Suprapubic skin (tissue), 4 donors: Measurements from ENCODE around the gene CLCN6. TPM values are rescaled to one million over a fixed set of nuclear protein-coding genes. Genes with fewer than 3 reads are reported as not detected.
A peak's percentile ranks its signal among the peaks of the same experiment; 100 is the strongest.
"Not testable (repeated sequence)": the region's sequence is repeated elsewhere in the genome, so short reads cannot be mapped to it uniquely, and the experiment has no call there.

ENCODE experiments used
- DNase-seq, 2 donors: peaks; one replicate each; pipeline ENCODE4 v3.0.0-alpha.2; 2019; ENCODE audit warnings: low spot score in 2 of 2
- H3K27ac ChIP-seq: fragments of 200-600 bp; sonication (generic); one replicate; pipeline ENCODE4 v1.5.1; 2019
- H3K27me3 ChIP-seq: fragments of 200-600 bp; sonication (generic); one replicate; pipeline ENCODE4 v1.5.1; 2019
- H3K36me3 ChIP-seq: fragments of 200-600 bp; sonication (generic); one replicate; pipeline ENCODE4 v1.5.1; 2019
- H3K4me1 ChIP-seq: fragments of 200-600 bp; sonication (generic); one replicate; pipeline ENCODE4 v1.5.1; 2019
- H3K4me3 ChIP-seq: fragments of 200-600 bp; sonication (generic); one replicate; pipeline ENCODE4 v1.5.1; 2019; ENCODE audit warnings: mild to moderate bottlenecking
- H3K9me3 ChIP-seq: fragments of 200-600 bp; sonication (generic); one replicate; pipeline ENCODE4 v1.5.1; 2019
- CTCF ChIP-seq, 2 donors: fragments of 200-600 bp in 1 of 2; fragments of 450-650 bp in 1 of 2; sonication (generic) in 1 of 2; IDR thresholded peaks; one replicate each; pipeline ENCODE4 v1.5.1; 2016 to 2019; ENCODE audit warnings: antibody characterized with exemption in 2 of 2, mild to moderate bottlenecking in 1 of 2, moderate library complexity in 1 of 2
- EP300 ChIP-seq: sonication (generic); formaldehyde crosslinking; IDR thresholded peaks from one replicate; pipeline ENCODE4 v1.6.1; 2017; ENCODE audit warnings: antibody characterized with exemption
- POLR2A ChIP-seq, 2 donors: fragments of 450-650 bp; IDR thresholded peaks; one replicate each; pipeline ENCODE4 v1.6.1; 2017; ENCODE audit warnings: antibody characterized with exemption in 2 of 2, mild to moderate bottlenecking in 2 of 2, moderate library complexity in 2 of 2
- POLR2AphosphoS5 ChIP-seq, 3 donors: sonication (generic); formaldehyde crosslinking; IDR thresholded peaks; one replicate each; pipeline ENCODE4 v1.6.1; 2017; ENCODE audit warnings: antibody characterized with exemption in 3 of 3
- WGBS: methylation state at CpG from one replicate; pipeline ENCODE4 v1.1.5; 2018; 5-methylcytosine and 5-hydroxymethylcytosine counted together
- total RNA-seq, 4 donors: library from RNA; depleted of rRNA; stranded (reverse); fragments of >200 nt; gene quantifications; one replicate each; pipeline ENCODE4 v1.1.0, GENCODE V29; 2016

Gene CLCN6
- total RNA-seq, 4 donors from 2014 or later = 6.2 to 22.5 (median 10.2) TPM

DNA sequence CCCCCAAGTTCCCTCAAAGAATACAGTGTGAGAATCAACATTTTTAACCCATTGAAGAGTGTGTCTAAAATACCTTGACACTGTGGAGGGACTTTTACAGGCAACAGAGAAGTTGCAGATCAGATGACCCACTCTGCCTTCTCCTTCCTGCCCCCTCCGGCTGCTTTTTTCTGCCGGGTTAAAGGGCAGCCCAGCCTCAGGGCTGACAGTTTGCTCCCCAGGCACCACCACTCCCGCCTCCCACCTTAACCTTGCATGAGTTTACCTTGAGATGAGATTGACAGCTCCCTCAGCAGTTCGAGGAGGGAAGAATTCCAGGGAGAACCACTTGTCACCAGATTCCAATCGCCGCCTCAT is 3.4 kb upstream of the CLCN6 start:
- no peak for DNase-seq
- H3K4me1 ChIP-seq = peaks cover 61% of the 10 kb centered on the region
- no peak for TF ChIP-seq CTCF (IDR thresholded peaks at IDR 0.05)
- no peak for TF ChIP-seq EP300
- no peak for TF ChIP-seq POLR2A (IDR thresholded peaks at IDR 0.05)
- no peak for TF ChIP-seq POLR2AphosphoS5 (IDR thresholded peaks at IDR 0.05)
- no peaks in the 10 kb centered on the region for H3K9me3 ChIP-seq
- H3K36me3 ChIP-seq = peaks cover 33% of the 10 kb centered on the region
- no peaks in the 10 kb centered on the region for H3K27me3 ChIP-seq
- H3K4me3 ChIP-seq = peak overlapping the region; percentile 76
- WGBS = 32% methylated on average over 6 of the region's 6 CpGs
- peak overlapping the region; percentile 97 for H3K27ac ChIP-seq

GRCh38 chr1:11802973-11803885 is 2.8 kb upstream of the CLCN6 start:
- peak; percentile 94 to 96 for DNase-seq
- peak in 1 of 2 donors; percentile 22 for TF ChIP-seq POLR2A (IDR thresholded peaks at IDR 0.05)
- peak in 2 of 3 donors; percentile 26 to 33 for TF ChIP-seq POLR2AphosphoS5 (IDR thresholded peaks at IDR 0.05)
- TF ChIP-seq EP300 = no peak
- TF ChIP-seq CTCF (IDR thresholded peaks at IDR 0.05) = no peak
- Histone ChIP-seq H3K9me3 (no peaks in the 10 kb centered on the region), H3K27me3 (no peaks in the 10 kb centered on the region), H3K27ac (peak overlapping the region; percentile 97), H3K36me3 (peaks cover 33% of the 10 kb centered on the region), H3K4me1 (peaks cover 65% of the 10 kb centered on the region), H3K4me3 (peak overlapping the region; percentile 76)
- WGBS = 5% methylated on average over 26 of the region's 28 CpGs

DNA sequence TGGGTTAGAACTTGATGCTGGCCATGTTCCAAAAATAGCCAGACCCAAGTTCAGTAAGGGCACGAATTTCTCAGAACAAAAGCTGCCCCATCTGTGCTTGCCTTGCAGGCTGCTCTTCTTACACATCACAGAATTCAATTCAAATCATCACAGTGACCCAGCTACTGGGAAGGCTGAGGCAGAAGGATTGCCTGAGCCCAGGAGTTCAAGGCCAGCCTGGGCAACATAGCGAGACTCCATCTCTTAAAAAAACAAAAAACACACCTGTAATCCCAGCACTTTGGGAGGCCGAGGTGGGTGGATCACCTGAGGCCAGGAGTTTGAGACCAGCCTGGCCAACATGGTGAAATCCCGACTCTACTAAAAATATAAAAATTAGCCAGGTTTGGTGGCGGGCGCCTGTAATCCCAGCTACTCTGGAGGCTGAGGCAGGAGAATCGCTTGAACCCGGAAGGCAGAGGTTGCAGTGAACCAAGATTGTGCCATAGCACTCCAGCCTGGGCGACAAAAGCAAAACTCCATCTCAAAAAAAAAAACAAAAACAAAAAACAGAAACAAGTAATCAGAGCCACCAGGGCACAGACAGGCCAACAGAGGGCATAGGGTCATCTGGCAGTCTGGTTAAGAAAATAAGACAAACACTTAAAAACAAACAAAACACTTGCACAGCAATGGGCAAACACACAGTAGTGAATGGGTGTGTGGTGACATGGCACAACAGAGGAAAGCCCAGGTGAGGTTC is 1.9 kb upstream of the CLCN6 start:
- peak in 1 of 2 donors; percentile 46 for DNase-seq
- H3K9me3 ChIP-seq, H3K27me3 ChIP-seq: not testable (repeated sequence)
- H3K4me3 ChIP-seq = peak overlapping the region; percentile 76
- WGBS = 69% methylated on average over 9 of the region's 9 CpGs
- peak overlapping the region; percentile 97 for H3K27ac ChIP-seq
- H3K36me3 ChIP-seq = peaks cover 27% of the 10 kb centered on the region
- peaks cover 68% of the 10 kb centered on the region for H3K4me1 ChIP-seq

DNA sequence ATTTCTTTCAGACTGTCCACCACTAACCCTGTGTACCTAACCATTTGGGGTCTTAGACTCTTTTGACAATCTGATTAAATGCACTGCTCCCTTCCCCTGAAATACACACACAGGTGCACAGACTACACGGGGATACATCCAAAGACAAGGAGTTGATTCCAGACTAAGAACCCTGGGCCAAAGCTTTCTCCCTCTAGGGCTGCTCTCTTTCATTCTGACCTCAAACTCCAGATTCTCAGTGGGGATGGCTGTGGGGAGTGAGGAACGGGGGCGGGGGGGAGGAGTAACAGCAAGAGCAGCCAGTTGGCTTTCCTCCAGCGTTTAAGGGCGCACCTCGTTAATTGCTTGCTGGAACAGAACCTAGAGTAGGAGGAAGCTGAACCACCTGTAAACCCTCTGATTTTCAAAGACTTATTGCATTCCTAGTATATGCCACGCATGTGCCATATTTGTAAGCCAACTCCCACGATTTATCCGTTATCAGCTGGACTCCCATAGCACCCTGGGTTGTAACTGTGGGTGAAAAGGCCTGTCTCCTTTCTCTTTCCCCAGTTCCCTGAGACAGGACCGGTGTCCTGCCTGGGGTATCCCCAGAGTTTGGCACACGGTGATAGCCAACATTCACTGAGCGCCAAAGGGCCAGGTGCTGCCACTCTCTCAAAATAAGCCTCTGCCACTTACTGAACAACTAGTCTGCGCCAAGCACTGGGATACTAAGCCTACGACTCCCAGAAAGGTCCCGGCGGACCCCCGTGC is 1.1 kb upstream of the CLCN6 start:
- Histone ChIP-seq H3K4me3 (peak overlapping the region; percentile 76), H3K9me3 (no peaks in the 10 kb centered on the region), H3K27ac (peak overlapping the region; percentile 97), H3K36me3 (peaks cover 26% of the 10 kb centered on the region), H3K4me1 (peaks cover 68% of the 10 kb centered on the region), H3K27me3 (no peaks in the 10 kb centered on the region)
- peak in 1 of 2 donors; percentile 76 for DNase-seq
- TF ChIP-seq CTCF (IDR thresholded peaks at IDR 0.05) (no peak), POLR2AphosphoS5 (IDR thresholded peaks at IDR 0.05) (no peak), EP300 (no peak), POLR2A (IDR thresholded peaks at IDR 0.05) (no peak)
- 1% methylated on average over 11 of the region's 17 CpGs for WGBS

DNA sequence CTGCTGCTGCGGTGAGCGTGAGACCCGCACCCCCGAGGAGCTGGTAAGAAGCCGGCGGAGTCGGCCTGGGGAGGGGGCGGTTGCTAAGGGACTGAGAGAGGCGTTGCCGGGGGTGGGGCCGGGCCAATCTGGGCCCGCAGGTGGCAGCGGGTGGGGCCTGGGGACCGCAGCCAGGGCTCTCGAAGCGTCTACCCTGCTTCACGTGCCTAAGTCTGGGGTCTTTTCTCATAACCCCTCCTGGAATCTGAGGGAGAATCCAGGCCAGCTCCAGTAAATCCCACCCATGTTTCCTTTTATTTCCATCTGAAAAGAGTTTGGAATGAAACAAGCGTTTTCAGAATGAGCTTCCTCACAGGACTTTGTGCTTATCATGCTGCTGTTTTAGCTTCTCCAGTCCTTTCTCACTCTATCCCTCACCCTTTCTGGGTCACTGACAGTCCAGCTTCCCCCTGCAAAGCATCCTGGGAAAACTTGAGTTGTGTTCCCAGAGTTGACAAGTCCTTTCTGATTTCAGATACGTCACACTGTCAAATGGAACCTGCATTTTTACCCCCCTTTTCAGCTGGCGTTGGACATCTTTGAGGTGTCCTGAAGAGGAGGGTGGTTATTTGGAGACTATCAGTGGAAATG is 431 bp downstream of the CLCN6 start:
- H3K27ac ChIP-seq = peak overlapping the region; percentile 97
- peaks cover 55% of the 10 kb centered on the region for H3K4me1 ChIP-seq
- 6% methylated on average over 3 of the region's 20 CpGs for WGBS
- TF ChIP-seq EP300 (no peak), POLR2A (IDR thresholded peaks at IDR 0.05) (no peak), CTCF (IDR thresholded peaks at IDR 0.05) (no peak)
- H3K36me3 ChIP-seq = peaks cover 22% of the 10 kb centered on the region
- no peaks in the 10 kb centered on the region for H3K9me3 ChIP-seq
- peak overlapping the region; percentile 76 for H3K4me3 ChIP-seq
- no peaks in the 10 kb centered on the region for H3K27me3 ChIP-seq
- DNase-seq = no peak
